KBM-7 (cell line): ENCODE measurements around the gene KHDRBS1.
A peak's percentile ranks its signal among the peaks of the same experiment; 100 is the strongest.
"Not testable (repeated sequence)": the region's sequence is repeated elsewhere in the genome, so short reads cannot be mapped to it uniquely, and the experiment has no call there.

Source experiments
- DNase-seq: peaks from one replicate; pipeline ENCODE4 v3.0.0-alpha.2; 2015
- in situ Hi-C: fragments of 300-500 bp; cut with MboI; formaldehyde crosslinking; loops from 2 replicates; pipeline ENCODE4 v1.14.3; 2020; ENCODE audit warnings: low sequenced_read_pairs, low pct_unique_long_range_greater_than_20kb, mixed read lengths

KHDRBS1 gene

GRCh38 chr1:32055416-32055815, 41.7 kb downstream of the KHDRBS1 start:
- DNase-seq = peak; percentile 46
- in situ Hi-C loops = no loop called here

- in situ Hi-C loops = no loop called here
- DNase-seq = no peak
Observed at GRCh38 chr1:32056598-32056997, 42.9 kb downstream of the KHDRBS1 start.

- no peak for DNase-seq
- in situ Hi-C loops = no loop called here
Observed at GRCh38 chr1:32060914-32061313, 47.2 kb downstream of the KHDRBS1 start.

GRCh38 chr1:32062867-32063230, 49.2 kb downstream of the KHDRBS1 start:
- in situ Hi-C loops = no loop called here

GRCh38 chr1:32063261-32063681, 49.6 kb downstream of the KHDRBS1 start:
- in situ Hi-C loops = no loop called here

More at GRCh38 chr1:32062867-32063230, 49.2 kb downstream of the KHDRBS1 start:
- no peak for DNase-seq

GRCh38 chr1:32065613-32066488, 52.2 kb downstream of the KHDRBS1 start:
- DNase-seq, in situ Hi-C loops: not testable (repeated sequence)

More at GRCh38 chr1:32063261-32063681, 49.6 kb downstream of the KHDRBS1 start:
- DNase-seq = peak; percentile 73

GRCh38 chr1:32066489-32066873, 52.8 kb downstream of the KHDRBS1 start:
- DNase-seq = peak; percentile 99
- in situ Hi-C loops = no loop called here

- in situ Hi-C loops = no loop called here
Observed at GRCh38 chr1:32068957-32069588, 55.4 kb downstream of the KHDRBS1 start.

GRCh38 chr1:32071758-32072621, 58.3 kb downstream of the KHDRBS1 start:
- DNase-seq = peak; percentile 23
- in situ Hi-C loops = no loop called here

More at GRCh38 chr1:32068957-32069588, 55.4 kb downstream of the KHDRBS1 start:
- peak; percentile 23 for DNase-seq

- peak; percentile 97 for DNase-seq
- in situ Hi-C loops = no loop called here
Observed at GRCh38 chr1:32072622-32073298, 59.1 kb downstream of the KHDRBS1 start, which contains the start of gene TMEM39B. TMEM39B (plus strand) TSS chr1:32072939; CDS start chr1:32073048, 109 bp downstream.

- in situ Hi-C loops = no loop called here
- DNase-seq = no peak
Observed at GRCh38 chr1:32073299-32074229, 59.9 kb downstream of the KHDRBS1 start.

GRCh38 chr1:32074841-32075240, 61.2 kb downstream of the KHDRBS1 start:
- no peak for DNase-seq
- in situ Hi-C loops = no loop called here

- no peak for DNase-seq
- in situ Hi-C loops = no loop called here
Observed at GRCh38 chr1:32077451-32077850, 63.8 kb downstream of the KHDRBS1 start.

- in situ Hi-C loops = no loop called here
- DNase-seq = peak; percentile 62
Observed at GRCh38 chr1:32082022-32082421, 68.4 kb downstream of the KHDRBS1 start.

GRCh38 chr1:32086381-32086780, 72.7 kb downstream of the KHDRBS1 start:
- DNase-seq, in situ Hi-C loops: not testable (repeated sequence)

- in situ Hi-C loops = no loop called here
Observed at GRCh38 chr1:32091176-32091575, 77.5 kb downstream of the KHDRBS1 start.

GRCh38 chr1:32091591-32091990, 77.9 kb downstream of the KHDRBS1 start:
- in situ Hi-C loops = no loop called here

More at GRCh38 chr1:32091176-32091575, 77.5 kb downstream of the KHDRBS1 start:
- DNase-seq = no peak

More at GRCh38 chr1:32091591-32091990, 77.9 kb downstream of the KHDRBS1 start:
- DNase-seq = no peak
